Measurements from ENCODE around the gene MINDY4.

The MINDY4 gene

DNA sequence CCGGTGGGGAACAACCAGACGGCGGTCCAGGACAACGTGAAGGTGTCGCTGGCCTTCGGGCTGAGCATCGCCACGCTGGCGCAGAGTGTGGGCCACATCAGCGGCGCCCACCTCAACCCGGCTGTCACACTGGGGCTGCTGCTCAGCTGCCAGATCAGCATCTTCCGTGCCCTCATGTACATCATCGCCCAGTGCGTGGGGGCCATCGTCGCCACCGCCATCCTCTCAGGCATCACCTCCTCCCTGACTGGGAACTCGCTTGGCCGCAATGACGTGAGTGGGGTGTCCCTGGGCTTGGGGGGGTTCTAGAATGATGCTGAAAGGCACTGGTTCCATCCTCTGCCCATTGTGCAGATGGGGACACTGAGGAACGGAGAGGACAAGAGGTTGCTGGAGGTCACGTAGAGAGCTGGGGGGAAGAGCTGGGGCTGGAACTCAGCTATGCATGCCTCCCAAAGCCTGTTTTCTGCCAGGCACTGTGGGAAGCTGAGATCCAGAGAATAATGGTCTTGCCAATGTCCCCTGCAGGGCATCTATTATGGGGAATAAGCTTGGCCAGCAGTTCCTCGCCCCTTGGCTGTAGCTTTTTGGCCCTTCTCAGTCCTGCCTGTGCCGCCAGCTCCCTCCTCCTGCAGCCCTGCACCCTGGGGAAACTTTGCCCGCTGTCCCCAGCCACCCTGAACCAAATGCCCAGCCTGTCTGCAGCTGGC is 141.0 kb downstream of the MINDY4 start:
- peak overlapping the region; percentile 67 to 77 for H3K4me3 ChIP-seq (ENCODE audit: low read depth in 1 of 2, low read length in 2 of 2)
- H3K4me1 ChIP-seq (ENCODE audit: control insufficient read depth in 1 of 2, insufficient read depth in 2 of 2, low read length in 2 of 2), result peaks cover 49 to 94% of the 10 kb centered on the region in 2 donors
- H3K9ac ChIP-seq (ENCODE audit: low read depth in 1 of 2, low read length in 2 of 2), result peak overlapping the region; percentile 44 to 53
- H3K36me3 ChIP-seq (ENCODE audit: control insufficient read depth in 1 of 2, insufficient read depth in 2 of 2, low read length in 2 of 2), result no peaks in the 10 kb centered on the region
- no peaks in the 10 kb centered on the region for H3K27me3 ChIP-seq (ENCODE audit: control insufficient read depth in 1 of 2, insufficient read depth in 2 of 2, low read length in 2 of 2)
- H3K9me3 ChIP-seq (ENCODE audit: control insufficient read depth in 1 of 2, low read length in 2 of 2), result no peaks in the 10 kb centered on the region
- no peak overlapping the region for H3K27ac ChIP-seq (ENCODE audit: low read depth, low read length)

DNA sequence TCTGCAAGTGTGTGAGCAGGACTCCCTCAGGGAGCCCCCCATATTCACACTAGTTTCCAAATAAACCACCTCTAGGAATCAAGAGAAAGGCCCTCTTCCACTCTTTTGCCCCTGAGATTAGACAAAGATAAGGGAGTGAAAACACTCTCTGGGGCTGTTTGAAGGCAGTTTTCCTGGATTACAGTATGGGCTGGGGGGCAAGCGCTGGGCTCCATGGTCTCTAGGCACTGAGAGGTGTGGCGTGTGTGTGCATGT is 141.4 kb downstream of the MINDY4 start:
- Histone ChIP-seq H3K9me3 (ENCODE audit: control insufficient read depth in 1 of 2, low read length in 2 of 2) (no peaks in the 10 kb centered on the region), H3K27ac (ENCODE audit: low read depth, low read length) (peak overlapping the region; percentile 5), H3K27me3 (ENCODE audit: control insufficient read depth in 1 of 2, insufficient read depth in 2 of 2, low read length in 2 of 2) (no peaks in the 10 kb centered on the region), H3K36me3 (ENCODE audit: control insufficient read depth in 1 of 2, insufficient read depth in 2 of 2, low read length in 2 of 2) (no peaks in the 10 kb centered on the region), H3K4me3 (ENCODE audit: low read depth in 1 of 2, low read length in 2 of 2) (peak overlapping the region; percentile 67 to 77), H3K9ac (ENCODE audit: low read depth in 1 of 2, low read length in 2 of 2) (peak overlapping the region; percentile 44 to 53), H3K4me1 (ENCODE audit: control insufficient read depth in 1 of 2, insufficient read depth in 2 of 2, low read length in 2 of 2) (peaks cover 49 to 90% of the 10 kb centered on the region in 2 donors)

DNA sequence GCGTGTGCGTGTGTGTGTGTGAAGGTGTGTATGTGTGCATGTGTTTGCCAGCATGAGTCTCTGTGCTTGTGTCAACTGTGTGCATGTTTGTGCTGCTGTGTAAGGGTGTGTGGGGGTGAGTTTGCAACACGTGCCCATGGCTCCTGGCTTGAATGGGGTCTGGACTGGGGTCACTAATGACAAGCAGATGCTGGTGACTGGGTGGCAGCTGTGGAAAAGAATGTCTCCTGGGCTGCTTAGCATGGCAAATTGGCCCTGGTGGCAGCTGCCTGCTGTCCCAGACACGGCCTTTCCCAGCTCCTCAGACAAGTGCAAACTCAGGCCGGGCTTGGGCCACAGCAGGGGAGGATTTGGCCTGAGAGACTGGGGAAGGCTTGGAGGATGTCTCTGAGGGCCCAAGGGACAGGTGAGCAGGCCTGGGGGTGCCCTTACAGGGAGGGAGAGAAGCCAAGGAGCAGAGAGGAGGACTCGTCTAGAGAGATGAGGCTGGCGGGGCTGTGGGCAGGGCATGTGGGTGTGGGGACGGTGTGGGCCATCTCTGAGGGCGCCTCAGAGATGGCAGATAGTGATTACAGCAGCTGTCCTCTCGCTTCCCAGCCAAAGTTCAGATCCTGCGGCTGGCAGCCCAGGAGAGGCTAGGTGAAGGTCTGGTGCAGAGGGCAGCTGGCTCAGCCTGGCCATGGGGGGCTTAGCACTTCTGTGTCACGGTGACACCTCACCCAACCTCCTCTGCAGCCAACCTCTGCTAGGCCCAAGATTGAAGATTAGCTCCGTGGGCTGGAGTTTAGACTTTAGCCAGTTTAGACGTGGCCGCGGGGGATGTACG is 142.0 kb downstream of the MINDY4 start:
- Histone ChIP-seq H3K4me1 (ENCODE audit: control insufficient read depth in 1 of 2, insufficient read depth in 2 of 2, low read length in 2 of 2) (peaks cover 49 to 84% of the 10 kb centered on the region in 2 donors), H3K27ac (ENCODE audit: low read depth, low read length) (peak overlapping the region; percentile 51), H3K9ac (ENCODE audit: low read depth in 1 of 2, low read length in 2 of 2) (peak overlapping the region; percentile 44 to 53), H3K27me3 (ENCODE audit: control insufficient read depth in 1 of 2, insufficient read depth in 2 of 2, low read length in 2 of 2) (no peaks in the 10 kb centered on the region), H3K9me3 (ENCODE audit: control insufficient read depth in 1 of 2, low read length in 2 of 2) (no peaks in the 10 kb centered on the region), H3K36me3 (ENCODE audit: control insufficient read depth in 1 of 2, insufficient read depth in 2 of 2, low read length in 2 of 2) (no peaks in the 10 kb centered on the region), H3K4me3 (ENCODE audit: low read depth in 1 of 2, low read length in 2 of 2) (peak overlapping the region; percentile 67 to 77)

DNA sequence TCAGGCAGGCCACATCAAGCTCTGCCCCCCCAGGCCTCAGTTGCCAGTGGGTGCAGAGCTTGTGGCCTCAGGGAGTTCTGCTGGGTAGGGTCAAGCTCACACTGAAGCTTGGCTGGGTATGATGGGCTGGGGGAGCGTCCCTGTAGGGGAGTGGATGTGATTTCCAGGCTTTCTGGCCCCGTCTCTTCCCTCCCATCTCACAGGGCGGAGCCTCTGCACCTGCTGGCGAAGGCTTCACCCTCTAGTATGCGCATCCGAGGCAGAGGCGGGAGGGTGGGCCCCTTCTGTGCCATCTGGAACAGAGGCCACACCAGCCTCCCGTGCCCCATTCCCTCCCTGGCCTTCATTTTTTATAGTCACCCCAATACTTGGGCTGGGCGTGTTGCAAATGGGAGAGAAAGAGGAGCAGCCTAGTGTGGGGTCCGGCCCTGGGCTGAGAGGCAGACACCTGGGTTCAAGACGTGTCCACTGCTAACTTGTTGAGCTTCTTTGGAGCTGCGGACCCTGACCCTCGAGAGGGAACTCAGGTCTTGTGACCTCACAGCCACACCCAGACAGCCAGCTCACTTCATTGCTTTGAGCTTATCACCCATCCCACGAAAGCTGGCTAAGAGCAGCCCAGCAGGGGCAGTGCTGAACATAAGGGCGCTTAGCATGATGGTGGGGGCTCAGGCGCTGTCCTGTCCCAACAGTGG is 142.8 kb downstream of the MINDY4 start:
- peaks cover 49 to 84% of the 10 kb centered on the region in 2 donors for H3K4me1 ChIP-seq (ENCODE audit: control insufficient read depth in 1 of 2, insufficient read depth in 2 of 2, low read length in 2 of 2)
- H3K9me3 ChIP-seq (ENCODE audit: control insufficient read depth in 1 of 2, low read length in 2 of 2), result no peaks in the 10 kb centered on the region
- H3K27ac ChIP-seq (ENCODE audit: low read depth, low read length), result no peak overlapping the region
- peak overlapping the region; percentile 67 to 77 for H3K4me3 ChIP-seq (ENCODE audit: low read depth in 1 of 2, low read length in 2 of 2)
- H3K9ac ChIP-seq (ENCODE audit: low read depth in 1 of 2, low read length in 2 of 2), result peak overlapping the region; percentile 44 to 53
- H3K27me3 ChIP-seq (ENCODE audit: control insufficient read depth in 1 of 2, insufficient read depth in 2 of 2, low read length in 2 of 2), result no peaks in the 10 kb centered on the region
- H3K36me3 ChIP-seq (ENCODE audit: control insufficient read depth in 1 of 2, insufficient read depth in 2 of 2, low read length in 2 of 2), result no peaks in the 10 kb centered on the region

DNA sequence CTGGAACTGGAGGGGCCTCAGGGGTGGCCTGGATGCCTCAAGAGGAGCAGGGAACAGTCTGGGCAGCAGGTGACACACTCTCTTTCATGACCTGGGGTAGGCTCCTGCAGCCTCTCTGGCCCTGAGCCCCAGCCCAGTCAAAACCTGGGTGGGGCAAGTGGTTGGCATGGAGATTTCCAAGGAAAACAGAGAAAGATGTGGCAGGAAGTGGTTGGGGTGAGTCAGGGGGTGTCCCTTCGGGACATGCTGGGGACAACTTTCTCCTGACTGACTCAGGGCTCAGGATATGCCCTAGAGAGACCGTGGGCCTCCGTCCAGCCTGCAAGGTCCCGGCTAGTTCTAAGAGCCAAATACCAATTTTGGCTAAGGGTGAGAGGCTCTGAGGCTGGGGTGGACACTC is 143.4 kb downstream of the MINDY4 start:
- Histone ChIP-seq H3K9me3 (ENCODE audit: control insufficient read depth in 1 of 2, low read length in 2 of 2) (no peaks in the 10 kb centered on the region), H3K9ac (ENCODE audit: low read depth in 1 of 2, low read length in 2 of 2) (peak overlapping the region; percentile 18 to 33), H3K27me3 (ENCODE audit: control insufficient read depth in 1 of 2, insufficient read depth in 2 of 2, low read length in 2 of 2) (no peaks in the 10 kb centered on the region), H3K4me1 (ENCODE audit: control insufficient read depth in 1 of 2, insufficient read depth in 2 of 2, low read length in 2 of 2) (peaks cover 45 to 81% of the 10 kb centered on the region in 2 donors), H3K36me3 (ENCODE audit: control insufficient read depth in 1 of 2, insufficient read depth in 2 of 2, low read length in 2 of 2) (no peaks in the 10 kb centered on the region), H3K27ac (ENCODE audit: low read depth, low read length) (no peak overlapping the region), H3K4me3 (ENCODE audit: low read depth in 1 of 2, low read length in 2 of 2) (peak overlapping the region; percentile 67 to 77)

DNA sequence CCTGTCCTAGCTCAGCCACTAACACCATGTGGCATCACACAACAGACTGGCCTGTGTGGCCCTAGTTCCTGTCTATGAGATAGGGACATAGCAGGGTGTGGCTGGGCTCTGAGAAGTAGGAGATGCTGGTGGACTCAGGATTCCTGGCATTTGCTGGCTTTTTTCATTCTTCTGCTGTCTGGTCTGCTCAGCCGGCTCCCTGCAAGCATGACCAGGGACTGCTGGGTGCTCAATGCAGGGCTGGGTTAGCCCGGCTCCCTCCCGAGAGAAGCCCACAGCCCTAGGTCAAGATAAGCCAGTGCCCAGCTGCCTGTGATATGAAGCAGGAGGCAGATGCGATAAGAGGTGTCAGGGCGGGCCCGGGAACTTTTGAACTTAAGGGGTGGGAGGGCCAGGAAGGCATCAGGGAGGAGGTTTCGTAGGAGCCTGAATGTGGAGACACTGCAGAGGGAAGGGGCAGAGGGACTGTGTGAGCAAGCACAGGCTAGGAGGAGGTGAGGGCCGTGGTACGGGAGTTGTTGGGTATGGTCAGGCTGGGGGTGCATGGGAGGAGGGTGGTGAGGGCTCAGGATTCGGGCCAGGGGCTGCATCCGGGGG is 143.9 kb downstream of the MINDY4 start:
- Histone ChIP-seq H3K4me3 (ENCODE audit: low read depth in 1 of 2, low read length in 2 of 2) (peak overlapping the region; percentile 67 to 77), H3K27ac (ENCODE audit: low read depth, low read length) (no peak overlapping the region), H3K9ac (ENCODE audit: low read depth in 1 of 2, low read length in 2 of 2) (peak overlapping the region in 1 of 2 donors; percentile 33), H3K27me3 (ENCODE audit: control insufficient read depth in 1 of 2, insufficient read depth in 2 of 2, low read length in 2 of 2) (no peaks in the 10 kb centered on the region), H3K9me3 (ENCODE audit: control insufficient read depth in 1 of 2, low read length in 2 of 2) (no peaks in the 10 kb centered on the region), H3K36me3 (ENCODE audit: control insufficient read depth in 1 of 2, insufficient read depth in 2 of 2, low read length in 2 of 2) (no peaks in the 10 kb centered on the region), H3K4me1 (ENCODE audit: control insufficient read depth in 1 of 2, insufficient read depth in 2 of 2, low read length in 2 of 2) (peaks cover 44 to 83% of the 10 kb centered on the region in 2 donors)

DNA sequence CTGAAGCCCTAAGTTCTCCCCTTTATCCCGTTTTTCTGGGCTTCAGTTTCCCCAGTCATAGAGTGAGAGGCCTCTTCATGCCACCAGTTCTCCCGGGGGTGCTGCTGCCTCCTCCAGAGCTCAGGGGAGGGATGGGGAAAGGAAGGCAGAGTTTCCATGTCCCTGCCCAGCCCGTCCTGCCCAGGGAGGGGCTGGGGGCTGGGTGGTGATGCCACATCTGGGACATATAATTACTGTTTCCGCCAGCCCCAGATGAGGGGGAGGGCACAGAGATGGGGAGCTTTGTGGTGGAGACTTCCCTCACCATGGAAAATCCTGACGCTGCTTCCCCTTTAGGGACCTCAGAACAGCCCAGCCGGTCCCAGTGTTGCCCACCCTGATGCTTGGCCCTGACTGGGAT is 144.5 kb downstream of the MINDY4 start:
- H3K9me3 ChIP-seq (ENCODE audit: control insufficient read depth in 1 of 2, low read length in 2 of 2), result no peaks in the 10 kb centered on the region
- H3K4me3 ChIP-seq (ENCODE audit: low read depth in 1 of 2, low read length in 2 of 2), result peak overlapping the region; percentile 67 to 77
- peak overlapping the region; percentile 24 for H3K27ac ChIP-seq (ENCODE audit: low read depth, low read length)
- H3K27me3 ChIP-seq (ENCODE audit: control insufficient read depth in 1 of 2, insufficient read depth in 2 of 2, low read length in 2 of 2), result no peaks in the 10 kb centered on the region
- peaks cover 43 to 81% of the 10 kb centered on the region in 2 donors for H3K4me1 ChIP-seq (ENCODE audit: control insufficient read depth in 1 of 2, insufficient read depth in 2 of 2, low read length in 2 of 2)
- peak overlapping the region; percentile 25 to 26 for H3K9ac ChIP-seq (ENCODE audit: low read depth in 1 of 2, low read length in 2 of 2)
- H3K36me3 ChIP-seq (ENCODE audit: control insufficient read depth in 1 of 2, insufficient read depth in 2 of 2, low read length in 2 of 2), result no peaks in the 10 kb centered on the region

DNA sequence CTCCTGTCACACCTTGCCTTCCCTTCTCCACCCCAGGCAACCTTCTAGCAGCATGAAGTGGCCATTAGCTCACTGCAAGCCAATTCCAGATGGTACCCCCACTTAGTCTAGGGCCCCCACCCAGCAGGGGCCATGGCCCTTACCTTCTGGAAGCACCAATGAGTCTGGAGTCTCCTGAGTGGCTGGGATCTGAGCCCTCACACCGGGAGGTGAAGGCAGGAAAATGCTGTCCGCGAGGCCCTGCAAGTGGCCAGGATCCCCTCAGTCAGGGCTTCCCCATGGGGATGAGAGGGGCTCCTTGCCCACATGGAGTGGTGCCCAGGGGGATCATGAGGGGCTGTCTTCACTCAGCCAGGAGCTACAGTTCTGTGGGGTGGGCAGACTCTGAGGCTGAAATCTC is 145.0 kb downstream of the MINDY4 start:
- Histone ChIP-seq H3K27me3 (ENCODE audit: control insufficient read depth in 1 of 2, insufficient read depth in 2 of 2, low read length in 2 of 2) (no peaks in the 10 kb centered on the region), H3K9ac (ENCODE audit: low read depth in 1 of 2, low read length in 2 of 2) (peak overlapping the region; percentile 25 to 26), H3K9me3 (ENCODE audit: control insufficient read depth in 1 of 2, low read length in 2 of 2) (no peaks in the 10 kb centered on the region), H3K4me1 (ENCODE audit: control insufficient read depth in 1 of 2, insufficient read depth in 2 of 2, low read length in 2 of 2) (peaks cover 39 to 76% of the 10 kb centered on the region in 2 donors), H3K27ac (ENCODE audit: low read depth, low read length) (peak overlapping the region; percentile 24), H3K4me3 (ENCODE audit: low read depth in 1 of 2, low read length in 2 of 2) (no peak overlapping the region), H3K36me3 (ENCODE audit: control insufficient read depth in 1 of 2, insufficient read depth in 2 of 2, low read length in 2 of 2) (peaks cover 0 to 4% of the 10 kb centered on the region in 2 donors)

DNA sequence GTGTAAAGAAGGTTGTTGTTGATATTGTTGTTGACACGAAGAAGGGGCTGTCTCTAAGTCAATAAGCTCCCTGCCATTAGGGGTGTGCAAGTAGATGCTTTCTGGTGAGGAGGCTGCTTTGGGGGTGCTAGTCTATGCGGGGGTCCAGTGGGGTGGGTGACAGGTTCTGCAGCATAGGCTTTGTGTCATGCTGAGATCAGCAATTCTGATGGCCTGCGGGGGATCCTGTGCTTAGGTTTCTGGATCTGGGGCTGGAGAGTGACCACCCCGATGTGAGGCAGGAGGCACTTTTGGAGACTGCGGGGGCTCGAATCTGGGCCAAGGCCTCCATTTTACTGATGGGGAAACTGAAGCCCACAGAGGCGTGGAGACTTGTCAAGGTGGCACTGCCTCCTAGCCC is 145.6 kb downstream of the MINDY4 start:
- Histone ChIP-seq H3K9me3 (ENCODE audit: control insufficient read depth in 1 of 2, low read length in 2 of 2) (no peaks in the 10 kb centered on the region), H3K27ac (ENCODE audit: low read depth, low read length) (no peak overlapping the region), H3K4me3 (ENCODE audit: low read depth in 1 of 2, low read length in 2 of 2) (no peak overlapping the region), H3K4me1 (ENCODE audit: control insufficient read depth in 1 of 2, insufficient read depth in 2 of 2, low read length in 2 of 2) (peaks cover 38 to 72% of the 10 kb centered on the region in 2 donors), H3K36me3 (ENCODE audit: control insufficient read depth in 1 of 2, insufficient read depth in 2 of 2, low read length in 2 of 2) (peaks cover 0 to 7% of the 10 kb centered on the region in 2 donors), H3K27me3 (ENCODE audit: control insufficient read depth in 1 of 2, insufficient read depth in 2 of 2, low read length in 2 of 2) (no peaks in the 10 kb centered on the region), H3K9ac (ENCODE audit: low read depth in 1 of 2, low read length in 2 of 2) (no peak overlapping the region)
